HG02981 (cell line): Measurements from ENCODE around the gene KIF5C.
"Not testable (repeated sequence)": the region's sequence is repeated elsewhere in the genome, so short reads cannot be mapped to it uniquely, and the experiment has no call there.

Experiments used
- ATAC-seq: cut with Tn5 transposase; IDR thresholded peaks from one replicate; pipeline ENCODE4 v1.9.1; 2021; ENCODE audit warnings: mild to moderate bottlenecking, moderate library complexity; ENCODE audit not compliant: unreplicated experiment

The KIF5C gene

DNA sequence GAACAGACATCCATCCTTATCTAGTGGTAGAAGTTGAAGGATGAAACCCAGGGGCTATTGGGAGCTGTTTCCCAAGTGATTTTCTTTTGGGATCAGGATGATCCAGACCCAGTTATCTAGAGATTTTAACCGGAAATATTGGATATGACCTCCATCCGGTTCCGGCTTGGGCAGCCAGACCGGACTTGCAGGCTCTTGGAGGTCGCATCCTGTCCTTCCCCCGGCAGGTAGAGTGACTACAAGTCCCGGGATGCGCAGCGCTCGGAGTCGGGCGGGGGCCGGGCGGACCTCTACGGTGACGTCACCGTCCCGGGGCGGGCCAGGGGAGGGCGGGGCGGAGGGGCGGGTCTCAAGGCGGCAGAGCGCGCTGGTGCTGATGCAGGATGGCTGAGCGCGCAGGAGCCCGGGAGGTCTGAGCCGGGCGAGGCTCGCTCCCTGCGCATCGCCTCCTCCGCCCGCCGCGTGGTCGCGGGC is at the start of gene KIF5C:
Gene KIF5C, plus strand, starts transcription at position 360 of the 474 bp plus-strand sequence. CDS start 391 bp downstream, outside the sequence.
- peak; percentile 93 for ATAC-seq

DNA sequence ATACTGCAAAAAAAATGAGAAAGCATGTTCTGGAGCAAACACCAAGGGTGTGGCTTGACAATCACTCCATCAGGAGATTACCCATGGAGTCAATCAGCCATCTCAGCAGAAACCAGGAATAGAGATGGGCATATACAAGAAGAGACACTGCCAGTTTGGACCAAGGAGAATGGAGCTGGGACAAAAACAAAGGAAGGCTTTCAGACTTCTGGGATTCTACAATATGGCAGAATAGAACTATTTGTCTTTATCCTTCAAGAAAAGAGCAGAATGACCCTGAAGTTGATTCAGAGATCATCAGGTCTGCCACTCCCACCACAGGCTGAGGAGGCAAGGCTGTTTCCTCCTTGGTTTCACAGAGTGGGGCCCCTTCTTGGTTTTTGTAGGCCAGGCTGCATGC is 48.2 kb upstream of the KIF5C start:
- no peak for ATAC-seq

DNA sequence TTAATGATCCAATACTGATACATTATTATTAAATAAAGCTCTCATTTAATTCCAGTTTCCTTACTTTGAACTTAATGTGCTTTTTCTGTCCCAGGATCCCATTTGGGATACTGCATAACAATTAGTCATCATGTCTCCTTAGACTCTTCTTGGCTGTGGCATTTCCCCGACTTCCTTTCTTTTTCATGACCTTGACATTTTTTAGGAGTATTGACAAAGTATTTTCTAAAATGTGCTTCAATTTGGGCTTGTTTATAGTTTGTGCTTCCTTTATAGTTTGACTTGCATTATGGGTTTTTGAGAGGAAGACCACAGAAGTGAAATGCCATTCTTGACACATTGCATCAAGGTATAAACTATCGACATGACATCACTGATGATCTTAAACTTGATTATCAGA is 46.1 kb upstream of the KIF5C start:
- ATAC-seq: no peak

DNA sequence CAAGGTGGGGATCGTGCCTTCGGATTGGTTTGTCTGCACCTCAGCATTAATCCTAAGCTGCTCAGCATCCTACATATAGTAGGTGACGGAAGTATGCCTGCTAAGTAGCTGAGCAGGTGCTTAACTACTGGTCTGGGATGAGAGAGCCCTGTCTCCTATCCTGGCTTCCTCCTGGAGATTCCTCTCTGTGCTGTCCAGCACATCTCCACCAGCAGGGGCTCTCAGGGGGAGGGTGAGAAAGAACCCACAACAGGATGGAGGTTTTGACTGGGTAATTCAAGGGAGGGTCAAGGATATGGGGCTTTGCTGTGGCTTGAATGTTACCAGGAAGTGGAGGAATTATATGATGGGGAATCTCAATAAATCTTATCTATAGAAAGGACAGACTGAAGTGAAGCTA is 45.4 kb upstream of the KIF5C start:
- no peak for ATAC-seq

DNA sequence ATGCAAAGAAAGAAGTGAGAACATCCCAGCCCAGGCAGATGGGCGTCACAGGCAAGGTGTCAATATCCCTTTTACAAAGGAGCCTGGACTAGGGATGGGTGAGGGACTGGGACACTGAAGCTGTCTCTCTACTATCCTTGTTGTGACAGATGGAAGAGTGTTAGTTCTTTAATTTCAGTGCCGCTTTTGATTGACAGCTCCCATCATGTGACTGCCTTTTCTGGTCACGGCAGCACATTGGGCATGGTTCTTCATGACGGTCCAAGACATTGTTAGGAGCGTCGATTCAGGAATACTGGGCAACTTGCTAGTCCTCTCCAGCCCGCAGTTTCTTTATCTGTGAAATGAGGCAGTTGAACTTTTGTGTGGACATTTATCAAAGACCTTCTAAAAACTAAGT is 42.4 kb upstream of the KIF5C start:
- no peak for ATAC-seq

DNA sequence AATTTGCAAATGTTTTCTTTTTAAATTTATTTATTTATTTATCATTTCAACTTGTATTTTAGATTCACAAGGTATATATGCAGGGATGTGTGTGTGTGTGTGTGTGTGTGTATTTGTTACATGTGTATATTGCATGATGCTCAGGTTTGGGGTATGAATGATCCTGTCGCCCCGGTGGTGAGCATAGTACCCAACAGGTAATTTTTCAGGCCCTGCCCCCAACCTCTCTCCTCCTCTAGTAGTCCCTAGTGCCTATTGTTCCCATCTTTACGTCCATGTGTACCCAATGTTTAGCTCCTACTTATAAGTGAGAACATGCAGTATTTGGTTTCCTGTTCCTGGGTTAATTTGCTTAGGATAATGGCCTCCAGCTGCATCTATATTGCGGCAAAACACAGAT is 33.0 kb upstream of the KIF5C start:
- no peak for ATAC-seq

DNA sequence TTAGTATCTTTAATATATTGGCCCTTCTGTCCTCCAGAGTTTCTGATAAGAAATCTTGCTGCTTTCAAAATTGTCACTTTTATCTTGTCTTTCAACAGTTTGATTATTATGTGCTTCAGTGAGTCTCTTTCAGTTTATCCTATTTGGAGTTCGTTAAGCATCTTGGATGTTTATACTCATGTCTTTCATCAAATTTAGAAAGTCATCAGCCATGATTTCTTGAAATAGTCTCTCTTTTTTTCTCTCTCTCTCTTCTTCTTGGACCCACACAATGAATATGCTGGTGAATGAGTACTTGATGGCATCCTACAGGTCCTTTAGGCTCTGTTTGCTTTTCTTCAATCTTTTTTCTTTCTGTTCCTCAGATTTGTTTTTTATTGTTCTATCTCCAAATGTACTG is 26.9 kb upstream of the KIF5C start:
- ATAC-seq: no peak

DNA sequence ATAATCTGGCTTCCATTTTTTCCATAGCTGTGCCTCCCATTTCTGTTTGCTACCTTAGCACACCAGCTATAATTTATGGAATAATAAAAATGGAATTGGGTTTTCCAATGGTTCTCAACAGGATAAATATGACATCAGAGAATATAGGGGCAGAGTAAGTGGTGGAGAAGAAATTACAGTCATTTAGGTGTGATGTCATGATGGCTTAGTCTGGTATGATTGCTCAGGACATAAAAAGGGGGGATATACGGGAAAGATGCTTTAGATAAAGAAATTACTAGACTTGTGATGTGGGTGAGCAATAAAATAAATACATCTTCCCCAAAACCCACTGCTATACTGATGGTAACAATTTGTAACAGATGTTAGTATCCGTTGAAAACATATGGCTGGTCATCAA is 21.6 kb upstream of the KIF5C start:
- ATAC-seq: no peak

DNA sequence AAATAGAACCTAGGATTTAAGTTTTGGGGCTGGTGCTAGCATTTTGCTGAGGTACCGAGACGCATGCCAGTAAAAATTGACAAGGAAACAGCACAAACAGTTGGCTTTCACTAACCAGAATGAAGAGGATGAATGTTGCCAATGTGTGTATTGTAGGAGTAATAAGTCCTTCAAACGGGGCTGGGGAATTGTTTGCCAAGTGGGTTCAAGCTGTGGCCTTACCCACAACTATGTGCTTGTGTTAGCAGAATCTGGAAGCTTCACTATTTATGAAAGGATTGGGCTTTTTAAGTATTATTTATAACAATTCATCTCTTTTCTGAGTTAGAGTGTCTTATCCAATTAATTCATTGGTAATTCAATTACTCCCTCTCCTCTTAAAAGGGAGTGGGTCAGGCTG is 15.0 kb upstream of the KIF5C start:
- ATAC-seq: no peak

DNA sequence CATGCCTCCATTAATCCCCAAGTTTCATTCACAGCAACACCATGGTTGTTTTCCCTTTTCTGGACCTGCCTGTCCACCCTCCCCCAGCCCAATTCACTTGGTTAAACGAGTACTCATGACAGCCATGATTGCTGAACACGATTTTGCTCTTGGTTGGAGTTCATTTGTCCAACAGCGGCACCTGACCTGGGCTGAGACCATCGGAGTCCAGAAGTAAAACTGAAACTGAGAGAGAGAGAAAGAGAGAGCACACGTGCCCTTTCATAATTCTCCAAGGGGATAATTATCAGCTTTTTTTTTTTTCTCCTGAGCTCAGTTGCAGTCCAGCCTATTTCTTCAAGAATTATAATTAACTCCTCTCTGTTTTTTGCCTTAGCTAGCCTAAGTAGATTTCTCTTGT is 13.7 kb upstream of the KIF5C start:
- no peak for ATAC-seq

DNA sequence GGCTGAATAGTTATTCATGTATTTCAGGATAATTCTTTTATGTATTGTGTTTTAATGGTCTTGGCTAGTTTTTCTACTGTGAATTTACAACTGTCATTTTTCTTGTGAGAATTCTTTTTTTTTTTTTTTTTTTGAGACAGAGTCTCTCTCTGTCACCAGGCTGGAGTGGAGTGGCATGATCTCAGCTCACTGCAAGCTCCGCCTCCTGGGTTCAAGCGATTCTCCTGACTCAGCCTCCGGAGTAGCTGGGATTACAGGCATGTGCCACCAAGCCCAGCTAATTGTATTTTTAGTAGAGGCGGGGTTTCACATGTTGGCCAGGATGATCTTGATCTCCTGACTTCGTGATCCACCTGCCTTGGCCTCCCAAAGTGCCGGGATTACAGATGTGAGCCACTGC is 12.5 kb upstream of the KIF5C start:
- not testable (repeated sequence) for ATAC-seq

DNA sequence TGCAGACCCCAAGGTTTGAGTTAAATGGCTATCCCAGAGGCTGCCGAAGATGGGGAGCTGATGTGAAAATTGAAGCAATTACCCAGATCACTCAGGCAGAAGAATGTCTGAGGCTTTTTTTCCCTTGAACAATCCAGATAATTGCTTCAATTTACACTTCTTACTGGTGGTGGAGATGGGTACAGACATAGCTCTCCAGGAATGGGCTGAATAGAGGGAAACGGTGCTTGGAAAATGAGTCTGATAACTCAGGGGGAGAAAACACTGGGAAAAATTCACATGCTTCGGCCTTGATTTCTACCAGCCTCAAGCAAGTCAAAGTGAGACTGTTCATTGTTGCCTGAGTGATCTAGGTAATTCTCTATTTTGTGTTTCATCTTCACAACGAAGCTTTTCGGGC is 9.5 kb upstream of the KIF5C start:
- ATAC-seq: no peak

DNA sequence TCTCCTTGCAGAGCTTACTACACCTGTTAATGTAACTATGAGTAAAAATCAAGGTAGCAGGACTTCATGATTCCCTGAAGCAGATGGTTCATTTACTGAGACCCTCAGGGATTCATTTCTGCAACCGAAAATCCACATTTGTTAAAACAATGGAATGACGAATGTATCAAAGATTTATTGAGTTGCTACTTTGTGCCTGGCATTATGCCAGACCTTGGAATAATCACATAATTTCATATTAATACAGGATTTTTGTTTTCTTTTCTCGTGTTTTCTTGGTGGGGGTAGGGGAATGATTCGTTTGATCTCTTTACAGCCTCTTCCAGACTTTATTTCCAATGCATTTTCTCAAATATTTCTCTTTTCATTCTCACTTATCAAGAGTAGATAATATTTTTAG is 8.9 kb upstream of the KIF5C start:
- no peak for ATAC-seq

DNA sequence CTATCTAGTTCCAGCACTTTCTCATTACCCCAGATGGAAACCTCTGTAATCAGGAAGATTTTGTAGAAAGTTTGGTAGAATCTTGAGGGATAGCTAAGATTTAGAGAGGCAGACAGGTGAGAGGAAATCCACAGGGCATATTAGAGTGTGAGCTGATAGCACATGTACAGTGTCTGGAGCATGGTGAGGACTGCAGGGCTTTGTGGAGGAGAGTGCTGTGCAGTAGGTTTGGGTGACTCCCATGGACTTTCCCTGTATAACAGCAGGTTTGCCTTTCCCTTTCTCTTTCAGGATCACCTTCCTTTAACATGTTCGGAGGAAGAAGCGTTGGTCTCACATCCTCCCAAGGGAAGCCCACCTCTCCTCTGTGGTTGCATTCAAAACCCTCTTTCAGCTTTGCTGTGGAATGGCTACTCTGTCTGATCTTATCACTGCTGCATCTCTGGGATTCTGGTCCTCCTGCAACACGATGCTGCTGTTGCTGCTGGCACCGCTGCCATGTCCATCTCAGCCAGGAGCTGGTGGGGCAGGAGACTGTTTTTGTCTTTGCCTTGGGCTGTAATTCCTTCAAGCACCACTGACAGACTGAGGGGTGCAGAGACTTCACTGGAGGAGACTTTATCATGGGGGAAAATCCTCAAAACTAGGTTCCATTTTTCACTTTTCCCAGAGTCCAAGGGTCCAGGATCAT is 7.8 kb upstream of the KIF5C start:
- ATAC-seq: no peak

DNA sequence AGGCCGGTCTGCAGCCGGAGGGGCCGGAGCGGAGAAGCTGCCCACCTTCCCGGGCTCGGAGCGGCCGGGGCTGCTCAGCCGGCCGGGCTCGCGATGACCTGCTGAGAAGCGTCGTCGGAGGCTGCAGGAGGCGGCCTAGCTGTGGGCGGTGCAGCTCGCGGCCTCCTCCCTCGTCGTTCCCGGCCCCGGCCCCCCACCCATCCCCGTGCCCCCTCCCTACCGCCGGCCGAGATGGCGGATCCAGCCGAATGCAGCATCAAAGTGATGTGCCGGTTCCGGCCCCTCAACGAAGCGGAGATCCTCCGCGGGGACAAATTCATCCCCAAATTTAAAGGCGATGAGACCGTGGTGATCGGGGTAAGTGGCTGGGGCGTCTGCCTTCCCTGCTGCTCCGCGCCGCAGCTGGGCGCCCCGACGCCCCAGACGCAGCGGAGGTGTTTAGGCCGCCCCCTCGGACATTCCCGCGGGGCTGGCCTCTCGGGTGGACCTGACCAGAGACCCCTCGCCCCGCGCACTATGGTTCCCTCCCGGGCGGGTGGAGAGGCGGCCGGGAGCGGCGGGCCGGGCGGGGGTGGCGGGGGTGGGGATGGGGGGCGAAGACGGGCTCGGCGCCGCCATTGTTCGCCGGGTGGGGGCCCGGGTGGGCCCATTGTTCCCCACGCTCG is 492 bp downstream of the KIF5C start:
- peak; percentile 21 for ATAC-seq

DNA sequence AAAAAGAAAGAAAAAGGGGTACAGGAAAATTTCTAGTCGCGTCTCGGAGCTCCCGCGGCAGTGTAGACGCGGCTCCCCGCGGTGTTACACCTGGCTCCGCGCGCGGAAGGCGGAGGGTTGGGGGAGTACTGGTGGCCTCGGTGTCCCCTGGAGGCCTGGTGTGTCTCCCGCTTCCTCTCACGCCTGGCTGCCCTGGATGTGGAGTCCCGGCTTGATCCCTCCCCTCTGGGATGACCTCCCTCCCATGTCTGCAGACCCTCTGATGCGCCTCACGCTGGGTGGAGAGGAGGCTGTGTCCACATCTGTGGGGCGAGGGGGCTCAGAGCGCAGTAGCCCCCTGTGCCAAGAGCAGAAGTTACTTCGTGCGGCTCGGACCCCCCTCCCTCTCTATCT is 1.2 kb downstream of the KIF5C start:
- ATAC-seq: no peak

DNA sequence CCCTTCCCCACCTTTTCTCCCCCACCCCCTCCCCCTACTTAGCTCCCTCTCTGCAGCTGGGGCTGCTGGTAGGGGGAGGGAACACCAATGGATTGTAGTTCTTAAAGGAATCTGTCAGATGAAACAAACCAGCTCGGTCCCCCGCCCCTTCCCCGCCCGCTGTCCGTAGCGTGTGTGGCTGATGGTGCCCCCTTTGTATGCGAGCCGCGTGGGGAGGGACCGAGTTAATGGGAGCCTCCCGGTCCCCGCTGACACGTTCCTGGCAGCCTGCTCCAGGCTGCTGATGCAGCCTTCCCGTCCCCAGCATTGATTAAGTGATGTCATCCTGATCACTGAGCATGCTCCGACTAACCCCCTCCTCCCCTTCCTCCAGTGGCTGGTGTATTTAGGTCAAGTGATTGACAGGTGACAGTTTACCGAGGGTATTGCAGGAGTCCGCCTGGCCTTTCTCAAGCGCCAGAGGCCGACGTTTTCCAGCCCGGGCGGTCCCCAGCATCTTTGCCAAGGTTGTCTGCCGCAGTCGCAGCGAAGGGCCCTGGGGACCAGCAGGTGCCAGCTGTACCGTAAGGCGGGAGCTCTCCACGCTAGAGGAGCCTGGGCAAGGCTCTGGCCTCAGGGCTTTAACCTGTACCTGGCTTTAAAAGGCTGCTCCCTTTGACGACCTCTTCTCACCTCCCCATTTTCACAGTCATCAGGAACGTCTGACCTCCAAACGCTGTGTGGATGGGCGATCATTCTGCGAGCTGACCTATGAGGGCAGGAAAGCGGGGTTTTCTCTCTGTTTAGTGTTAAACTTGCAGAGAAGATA is 1.8 kb downstream of the KIF5C start:
- ATAC-seq: peak; percentile 32

DNA sequence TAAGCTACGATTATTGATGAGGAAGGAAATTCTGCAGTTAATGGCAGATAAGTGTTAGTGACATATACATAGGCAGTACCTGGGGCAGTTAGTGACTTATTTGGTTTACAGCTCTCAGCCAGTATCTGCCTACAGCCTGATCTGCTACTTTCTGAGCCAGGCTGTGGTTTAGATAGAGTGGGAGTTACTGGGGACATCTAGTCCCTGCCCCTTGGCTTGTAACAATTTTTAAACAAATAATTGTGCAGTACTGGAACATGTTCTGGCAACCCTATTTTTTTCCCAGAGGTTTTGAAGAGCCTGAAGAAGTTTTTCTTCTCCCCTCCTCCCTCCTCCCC is 2.3 kb downstream of the KIF5C start:
- ATAC-seq: no peak

DNA sequence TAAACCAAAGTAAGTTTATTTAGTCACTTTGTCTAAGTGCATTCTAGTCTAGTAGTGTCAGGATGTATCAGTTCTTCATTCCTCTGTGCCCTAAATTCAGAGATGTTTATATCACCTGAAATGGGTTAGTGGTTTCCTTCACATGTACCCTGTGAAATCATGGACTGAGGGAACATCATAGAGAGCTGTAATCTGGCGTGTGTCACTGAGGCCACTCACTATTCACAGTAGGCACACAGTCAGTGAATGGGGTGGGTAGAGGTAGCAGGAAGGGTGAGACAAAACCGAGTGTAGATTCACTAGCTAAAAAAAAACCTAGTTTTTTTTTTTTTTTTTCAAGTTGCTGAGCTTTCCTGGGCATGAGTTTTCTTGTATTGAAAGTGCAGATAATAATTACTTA is 5.6 kb downstream of the KIF5C start:
- ATAC-seq: no peak

DNA sequence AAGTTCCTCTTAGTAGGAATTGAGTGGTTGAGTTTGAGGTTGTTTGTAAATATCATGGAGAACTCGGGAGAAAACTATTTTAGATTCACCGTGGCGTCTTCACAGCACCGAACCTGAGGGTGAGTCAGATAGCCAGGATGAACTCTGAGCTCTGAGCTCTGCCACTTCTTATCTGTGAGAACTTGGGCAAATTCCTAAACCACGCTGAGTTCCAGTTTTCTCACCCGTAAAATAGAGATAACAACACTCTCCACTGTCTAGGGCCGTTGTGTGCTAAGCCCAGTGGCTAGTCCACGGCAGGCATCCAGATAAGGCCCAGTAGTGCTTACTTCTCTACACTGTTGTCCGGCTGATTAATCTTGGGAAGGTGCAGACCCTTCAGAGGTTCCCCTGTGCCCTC is 7.0 kb downstream of the KIF5C start:
- ATAC-seq: no peak

DNA sequence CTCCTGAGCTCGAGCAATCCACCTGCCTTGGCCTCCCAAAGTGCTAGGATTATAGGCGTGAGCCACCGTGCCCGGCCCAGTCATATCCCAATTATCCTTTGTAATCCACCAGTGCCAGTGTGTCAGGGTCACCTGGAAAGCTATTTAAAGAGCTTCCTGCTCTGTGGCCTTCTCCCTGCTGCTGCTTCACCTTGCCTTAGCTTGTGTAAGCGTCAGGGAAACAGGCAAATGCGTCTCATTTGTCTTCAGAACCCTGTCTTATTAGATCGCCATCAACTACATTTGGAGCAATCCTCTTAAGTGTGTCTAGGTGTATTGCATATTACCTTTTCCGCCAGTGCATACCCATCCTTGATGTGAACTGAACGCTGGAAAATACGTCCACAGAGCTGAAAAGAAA is 10.2 kb downstream of the KIF5C start:
- ATAC-seq: no peak

DNA sequence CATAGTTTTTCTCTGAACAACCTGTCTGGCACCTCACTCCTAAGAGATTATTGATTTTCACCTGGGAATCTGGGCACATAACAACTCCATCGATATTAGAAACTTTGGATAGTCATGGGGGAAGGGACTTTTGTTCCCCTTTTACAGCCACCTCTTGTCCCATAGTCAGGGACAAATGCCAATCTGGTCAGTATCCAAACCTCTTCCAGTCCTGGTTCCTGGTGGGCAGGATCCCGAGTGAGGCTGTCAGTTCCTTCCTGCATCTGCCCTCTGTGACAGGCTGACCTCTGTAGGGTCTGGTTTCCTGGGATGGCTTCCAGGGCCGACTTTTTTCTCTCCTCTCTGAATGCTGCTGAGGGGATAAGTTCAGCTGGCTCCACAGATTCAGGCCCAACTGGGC is 11.0 kb downstream of the KIF5C start:
- ATAC-seq: no peak
